ENCODE measurements around the gene TSPO.
A peak's percentile ranks its signal among the peaks of the same experiment; 100 is the strongest.

Gene TSPO

GRCh38 chr22:43134553-43134952, 16.8 kb upstream of the TSPO start:
- H3K27ac ChIP-seq, result no peak overlapping the region
- TF ChIP-seq CTCF (conservative IDR thresholded peaks at IDR 0.05), result no peak

DNA sequence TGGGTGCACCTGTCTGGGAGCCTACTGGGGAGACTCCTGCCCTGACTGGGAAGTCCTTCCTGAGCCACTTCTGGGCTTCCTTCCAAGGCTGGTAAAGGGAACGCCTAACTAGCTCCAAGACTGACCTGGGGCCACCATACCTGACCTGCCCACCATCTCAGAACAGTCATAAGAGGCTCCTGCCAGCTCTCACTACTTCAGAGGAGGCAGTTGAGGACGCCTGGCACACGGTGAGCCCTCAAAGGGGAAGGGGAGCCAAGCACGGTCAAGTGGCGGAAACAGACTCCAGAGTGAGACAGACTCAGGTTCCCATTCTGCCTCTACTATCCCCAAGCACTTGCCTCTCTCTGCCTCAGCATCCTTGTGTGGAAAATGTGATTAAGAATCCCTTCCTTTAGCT, 15.8 kb upstream of the TSPO start:
- no peak for TF ChIP-seq CTCF (conservative IDR thresholded peaks at IDR 0.05)
- H3K27ac ChIP-seq, result no peak overlapping the region

DNA sequence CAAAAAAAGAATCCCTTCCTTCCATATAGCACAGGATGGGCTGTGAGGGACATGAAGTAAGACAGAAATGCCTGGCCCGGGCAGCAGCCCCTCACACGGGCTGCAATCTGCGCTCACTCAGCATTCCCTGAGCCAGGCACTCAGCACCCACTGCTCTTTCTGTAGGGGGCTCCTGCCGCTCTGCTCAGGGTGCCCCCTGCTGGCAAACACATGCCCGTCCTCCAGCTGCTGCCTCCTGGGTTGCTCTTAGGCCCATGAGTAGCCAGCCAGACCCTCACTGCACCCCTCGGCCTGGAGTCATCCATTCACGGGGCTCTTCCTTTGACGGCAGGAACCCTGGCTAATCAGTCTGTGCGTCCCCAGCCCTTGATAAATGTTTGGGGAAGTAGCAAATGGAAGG, 15.1 kb upstream of the TSPO start:
- no peak overlapping the region for H3K27ac ChIP-seq
- TF ChIP-seq CTCF (conservative IDR thresholded peaks at IDR 0.05), result peak; percentile 79

DNA sequence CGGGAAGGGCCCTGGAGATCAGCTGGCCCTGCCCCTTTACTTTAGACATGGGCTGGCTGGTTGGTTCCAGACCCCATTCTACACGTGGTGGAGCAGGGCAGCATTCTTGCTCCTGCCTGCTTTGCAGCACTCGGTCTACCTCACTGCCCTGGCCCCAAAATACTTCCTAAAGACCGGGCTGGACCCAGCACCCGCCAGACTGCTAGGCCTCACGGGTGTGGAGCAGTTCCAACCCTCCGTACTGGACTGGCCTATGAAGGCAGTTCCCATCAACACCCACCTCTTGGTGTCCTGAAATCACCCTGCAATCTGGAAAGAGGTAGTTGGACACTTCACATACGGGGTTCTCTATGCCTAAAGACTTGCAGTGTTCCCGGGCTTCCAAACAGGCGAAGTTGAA, 14.6 kb upstream of the TSPO start:
- no peak overlapping the region for H3K27ac ChIP-seq
- no peak for TF ChIP-seq CTCF (conservative IDR thresholded peaks at IDR 0.05)

DNA sequence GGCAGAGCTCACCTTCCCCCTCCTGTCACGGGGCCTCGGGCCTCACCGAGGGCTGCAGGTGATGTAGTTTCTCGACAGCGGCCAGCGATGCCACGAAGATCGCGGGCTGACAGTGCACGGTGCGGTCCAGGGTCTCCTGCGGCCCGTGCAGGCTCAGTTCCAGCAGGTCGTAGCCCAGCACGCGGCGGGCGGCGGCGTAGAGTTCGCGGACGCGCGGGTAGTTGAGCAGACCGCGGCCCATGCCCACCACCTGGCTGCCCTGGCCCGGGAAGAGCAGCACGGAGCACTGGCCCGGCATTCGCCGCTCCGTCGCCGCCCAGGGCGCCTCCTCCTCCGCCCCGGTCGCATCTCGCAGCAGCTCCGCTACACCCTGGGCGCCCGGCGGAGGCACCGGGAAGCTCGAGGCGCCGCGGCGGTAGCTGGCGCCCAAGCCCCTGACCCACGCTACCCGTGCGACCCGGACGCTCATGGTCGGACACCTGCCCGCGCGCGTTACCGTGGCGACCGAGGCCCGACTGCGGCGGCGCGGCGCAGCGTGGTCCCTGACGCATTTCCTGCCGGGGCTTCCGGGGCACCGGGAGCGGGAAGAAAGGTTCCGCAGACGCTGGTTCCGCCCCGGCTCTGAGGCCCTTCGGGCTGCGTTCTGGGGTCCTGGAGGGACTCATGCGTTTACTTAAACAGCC, 8.3 kb upstream of the TSPO start, which contains the start of gene MCAT:
MCAT (minus strand) TSS at position 519 of the 683 bp plus-strand sequence; CDS start at position 469, 50 bp downstream.
- peak within 1 kb of the TSS; percentile 97 for H3K27ac ChIP-seq
- no peak for TF ChIP-seq CTCF (conservative IDR thresholded peaks at IDR 0.05)

GRCh38 chr22:43144949-43145348, 6.4 kb upstream of the TSPO start:
- peak overlapping the region; percentile 97 for H3K27ac ChIP-seq
- no peak for TF ChIP-seq CTCF (conservative IDR thresholded peaks at IDR 0.05)

GRCh38 chr22:43145371-43145770, 6.0 kb upstream of the TSPO start:
- peak overlapping the region; percentile 97 for H3K27ac ChIP-seq

DNA sequence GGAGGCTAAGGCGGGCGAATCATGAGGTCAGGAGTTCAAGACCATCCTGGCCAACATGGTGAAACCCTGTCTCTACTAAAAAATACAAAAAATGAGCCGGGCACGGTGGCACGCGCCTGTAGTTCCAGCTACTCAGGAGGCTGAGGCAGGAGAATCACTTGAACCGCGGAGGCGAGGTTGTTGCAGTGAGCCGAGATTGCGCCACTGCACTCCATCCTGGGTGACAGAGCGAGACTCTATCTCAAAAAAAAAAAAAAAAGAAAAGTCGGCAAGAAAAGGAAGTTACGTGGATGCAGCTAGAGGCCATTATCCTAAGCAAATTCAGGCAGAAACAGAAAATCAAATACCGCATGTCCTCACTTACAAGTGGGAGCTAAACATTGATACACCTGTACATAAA, 5.0 kb upstream of the TSPO start:
- H3K27ac ChIP-seq, result peak overlapping the region; percentile 97

- 0 out of 2 replicates have a peak overlapping the region, but pooled peaks have one; percentile 97 for H3K27ac ChIP-seq
- no peak for TF ChIP-seq CTCF (conservative IDR thresholded peaks at IDR 0.05)
These were observed 3.5 kb upstream of the TSPO start for GRCh38 chr22:43147821-43148220.
